NCI-H2196 (cell line): ENCODE data around the gene TTC29.

Source experiments
- DNase-seq: peaks from one replicate; lab custom pipeline; 2025; ENCODE audit not compliant: unreplicated experiment; lab: John Stamatoyannopoulos, UW

Gene TTC29, protein sequence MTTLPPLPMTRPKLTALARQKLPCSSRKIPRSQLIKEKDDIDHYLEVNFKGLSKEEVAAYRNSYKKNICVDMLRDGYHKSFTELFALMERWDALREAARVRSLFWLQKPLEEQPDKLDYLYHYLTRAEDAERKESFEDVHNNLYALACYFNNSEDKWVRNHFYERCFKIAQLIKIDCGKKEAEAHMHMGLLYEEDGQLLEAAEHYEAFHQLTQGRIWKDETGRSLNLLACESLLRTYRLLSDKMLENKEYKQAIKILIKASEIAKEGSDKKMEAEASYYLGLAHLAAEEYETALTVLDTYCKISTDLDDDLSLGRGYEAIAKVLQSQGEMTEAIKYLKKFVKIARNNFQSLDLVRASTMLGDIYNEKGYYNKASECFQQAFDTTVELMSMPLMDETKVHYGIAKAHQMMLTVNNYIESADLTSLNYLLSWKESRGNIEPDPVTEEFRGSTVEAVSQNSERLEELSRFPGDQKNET

DNA sequence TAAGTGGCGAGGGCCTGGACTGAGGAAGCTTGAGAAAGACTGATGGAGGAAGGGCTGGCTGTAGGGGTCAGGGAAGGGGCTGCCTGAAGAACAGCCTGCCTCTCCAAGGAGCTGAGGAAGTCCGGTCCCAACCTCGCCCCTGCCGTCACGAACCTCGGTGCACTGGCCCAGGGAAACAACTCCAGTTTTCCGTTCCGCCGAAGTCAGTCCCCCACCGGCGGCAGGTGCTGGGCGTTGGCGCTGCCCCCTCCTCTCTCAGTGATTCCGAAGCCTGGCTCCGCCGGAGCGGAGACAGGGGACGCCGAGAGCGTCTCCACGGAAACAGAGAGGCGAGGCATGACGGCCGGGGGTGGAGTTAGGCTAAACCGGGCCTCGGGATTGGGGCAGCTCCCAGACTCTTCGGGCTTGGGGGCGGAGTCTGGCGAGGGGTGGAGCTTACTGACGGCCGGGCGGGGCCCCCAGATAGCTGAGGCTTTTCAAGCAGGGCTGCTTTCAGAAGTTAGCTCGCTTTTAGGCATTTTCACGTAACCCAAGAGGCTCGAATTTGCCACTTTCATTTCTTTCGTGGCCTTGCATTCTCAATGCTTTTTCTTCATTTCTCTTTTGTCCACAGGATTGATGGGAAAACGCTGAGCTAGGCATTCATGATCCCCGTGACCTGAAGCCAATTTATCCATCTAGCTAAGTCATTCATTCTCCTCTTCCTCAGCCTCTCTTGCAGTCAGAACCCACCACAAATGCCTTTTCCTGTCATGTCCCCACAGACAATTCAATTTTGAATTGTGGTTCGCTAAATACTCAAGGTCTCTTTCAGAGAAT is at the start of gene TTC29:
TTC29 (minus strand) TSS at position 309 of the 819 bp plus-strand sequence. CDS start 5,969 bp downstream, outside the sequence.
- DNase-seq: peak; percentile 75

DNA sequence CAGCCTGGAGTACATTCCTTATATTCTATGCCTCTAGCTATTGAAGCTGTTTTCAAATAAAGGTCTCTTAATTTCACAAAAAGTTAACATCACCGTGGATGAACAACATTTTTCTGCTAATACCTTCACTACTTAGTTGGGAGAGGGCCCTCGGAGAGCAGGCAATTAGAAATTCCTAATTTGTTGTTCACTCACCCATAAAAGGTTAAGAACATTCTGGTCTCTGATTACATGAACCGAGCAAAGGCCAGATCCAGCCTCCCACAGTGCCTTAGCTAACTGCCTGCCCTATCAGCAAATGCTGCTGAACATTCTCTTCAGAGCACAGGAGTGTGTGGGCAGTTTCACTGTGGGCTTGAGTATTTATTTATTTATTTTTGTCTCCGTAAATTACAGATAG is 36.0 kb upstream of the TTC29 start:
- DNase-seq: no peak

GRCh38 chr4:146978641-146979040 is 33.0 kb upstream of the TTC29 start:
- no peak for DNase-seq

- DNase-seq: no peak
Measured at GRCh38 chr4:146976145-146976544, 30.5 kb upstream of the TTC29 start.

DNA sequence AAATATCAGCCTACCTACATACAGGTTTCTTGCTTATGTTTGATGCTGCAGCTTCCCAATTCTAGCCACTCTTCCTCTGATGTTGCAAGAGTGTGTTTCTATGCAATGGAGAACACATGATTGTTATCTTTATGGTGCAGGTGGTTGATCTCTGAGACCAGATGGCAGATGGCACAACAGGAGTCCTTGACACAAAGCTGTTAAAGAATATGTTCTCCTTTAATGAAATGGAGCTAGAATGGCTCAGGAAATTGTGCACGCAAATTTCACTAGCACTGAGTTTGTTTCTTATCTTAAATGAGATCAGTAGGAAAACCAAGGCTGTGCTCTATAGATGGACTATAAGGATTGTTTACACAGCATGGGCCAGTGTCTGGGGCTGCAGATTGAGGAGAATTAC is 29.9 kb upstream of the TTC29 start:
- no peak for DNase-seq

DNA sequence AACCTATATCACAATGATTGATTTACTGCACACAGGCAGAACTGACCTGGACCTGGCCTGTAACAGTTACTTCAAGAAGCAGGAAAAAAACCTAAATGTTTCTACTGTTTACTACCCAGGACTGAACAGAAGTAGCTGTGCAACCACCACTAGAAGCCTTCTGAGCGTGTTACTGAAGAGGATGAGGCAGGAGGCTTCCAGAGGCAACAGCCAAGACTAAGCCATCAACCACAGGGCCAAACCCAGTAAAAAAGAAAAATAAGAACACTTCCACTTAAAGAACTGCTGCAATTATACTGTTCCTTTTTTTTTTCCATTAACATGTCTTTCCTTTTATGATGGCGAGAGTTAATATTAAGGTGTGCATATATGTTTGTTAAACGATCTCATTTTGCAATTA is 29.4 kb upstream of the TTC29 start:
- no peak for DNase-seq

DNA sequence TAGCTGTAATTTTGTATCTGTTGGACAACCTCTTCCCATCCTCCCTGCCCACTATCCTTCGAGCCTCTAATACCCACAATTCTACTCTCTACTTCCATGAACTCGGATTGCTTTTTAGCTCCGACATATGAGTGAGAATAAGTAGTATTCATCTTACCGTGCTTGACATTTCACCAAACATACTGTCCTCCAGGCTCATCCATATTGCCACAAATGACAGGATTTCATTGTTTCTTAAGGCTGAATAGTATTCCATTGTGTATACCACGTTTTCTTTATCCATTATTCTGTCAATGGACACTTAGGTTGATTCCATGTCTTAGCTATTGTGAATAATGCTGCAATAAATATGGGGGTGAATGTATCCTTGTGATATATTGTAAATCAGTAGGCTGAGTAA is 26.4 kb upstream of the TTC29 start:
- DNase-seq: no peak

GRCh38 chr4:146969126-146969525 is 23.5 kb upstream of the TTC29 start:
- no peak for DNase-seq

DNA sequence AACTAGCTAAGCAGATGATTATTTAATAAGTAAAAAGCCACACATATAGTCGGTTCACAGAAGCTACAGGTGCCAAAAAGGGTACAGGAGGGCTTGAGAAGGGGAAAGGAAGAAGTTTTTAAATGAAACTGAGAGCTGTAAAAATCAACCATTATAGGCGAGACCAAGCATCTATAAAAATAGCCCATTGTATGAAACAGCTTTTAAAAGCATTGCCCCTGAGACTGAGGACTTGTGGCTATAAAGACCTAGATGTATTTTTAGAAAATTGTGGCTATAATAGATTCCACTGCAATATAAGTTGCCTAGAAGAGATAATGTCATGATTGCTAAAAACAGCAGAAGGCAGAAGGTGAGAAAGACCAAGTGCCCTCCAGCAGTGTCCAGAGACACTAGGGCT is 15.0 kb upstream of the TTC29 start:
- DNase-seq: no peak

GRCh38 chr4:146959692-146960091 is 14.0 kb upstream of the TTC29 start:
- no peak for DNase-seq

- DNase-seq: no peak
Measured at GRCh38 chr4:146957237-146957636, 11.6 kb upstream of the TTC29 start.

DNA sequence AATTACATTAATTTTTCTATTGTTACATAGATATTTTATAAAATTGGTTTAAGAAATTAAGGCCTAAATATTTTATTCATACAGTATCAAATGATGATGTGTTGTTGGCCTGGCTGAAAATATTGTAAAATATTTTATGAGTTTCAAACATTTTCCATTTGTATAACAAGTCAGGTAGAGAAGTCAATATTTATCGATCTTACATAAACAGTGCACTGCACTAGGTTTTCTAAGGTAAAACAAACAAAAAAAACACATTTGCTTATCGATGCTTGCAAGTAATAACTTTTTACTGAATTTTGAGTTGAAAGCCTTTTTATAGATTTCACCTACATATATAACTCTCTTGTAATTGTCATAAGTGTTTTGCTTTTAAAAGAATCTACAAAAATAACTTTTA is 7.2 kb upstream of the TTC29 start:
- DNase-seq: no peak

DNA sequence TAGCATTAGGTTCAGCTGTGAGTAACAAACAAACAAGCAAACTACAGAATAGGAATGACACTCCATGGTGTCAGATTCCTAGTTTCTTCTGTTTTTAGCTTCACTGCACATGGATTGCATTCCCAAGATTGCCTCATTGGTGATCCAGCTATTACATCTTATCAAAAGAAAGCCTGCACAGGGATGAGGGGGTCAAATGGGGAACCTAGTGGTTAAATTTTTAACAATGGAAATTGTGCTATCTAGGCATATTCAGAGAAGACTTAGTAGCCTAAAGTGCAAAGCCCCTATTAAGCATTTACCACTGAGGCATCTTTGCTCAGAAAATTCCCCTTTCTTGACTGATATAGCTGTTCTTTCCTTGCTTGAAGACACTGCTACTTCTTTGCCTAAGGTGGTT is 3.9 kb upstream of the TTC29 start:
- no peak for DNase-seq

DNA sequence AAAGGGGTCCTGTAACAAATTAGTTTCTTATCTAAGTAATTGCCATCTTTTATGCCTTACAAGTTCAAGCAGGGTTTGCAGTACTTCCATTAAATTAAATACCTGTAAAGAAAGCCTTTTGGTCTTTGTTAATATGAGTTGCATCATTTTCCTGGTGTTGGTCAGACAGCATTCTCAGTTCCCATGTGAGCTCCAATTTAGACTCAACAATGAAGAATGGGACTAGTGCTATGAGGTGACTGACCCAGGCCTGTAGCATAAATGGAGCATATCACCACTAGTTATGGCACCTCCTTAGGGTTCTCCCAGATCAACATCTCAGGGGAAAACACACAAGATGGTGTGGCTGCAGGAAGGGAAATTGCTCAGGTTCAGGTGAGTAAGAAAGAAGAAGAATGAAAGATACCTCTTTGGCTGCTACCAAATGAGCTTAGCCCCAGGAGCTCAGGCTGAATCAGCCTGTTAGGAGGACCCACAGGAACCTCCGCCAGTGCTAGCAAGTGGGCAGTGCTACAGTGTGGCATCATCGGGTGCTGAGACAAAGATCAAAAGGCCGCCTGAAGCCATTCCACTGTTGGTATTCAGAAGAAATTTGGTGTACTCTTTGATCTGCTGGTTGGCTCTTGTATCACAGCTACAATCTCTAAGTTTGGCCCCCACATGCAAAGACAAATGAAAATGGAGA is 1.8 kb downstream of the TTC29 start:
- DNase-seq: no peak

- DNase-seq: no peak
Measured at GRCh38 chr4:146932116-146932515, 13.5 kb downstream of the TTC29 start.

GRCh38 chr4:146930673-146931072 is 15.0 kb downstream of the TTC29 start:
- no peak for DNase-seq

GRCh38 chr4:146927695-146928094 is 18.0 kb downstream of the TTC29 start:
- no peak for DNase-seq

DNA sequence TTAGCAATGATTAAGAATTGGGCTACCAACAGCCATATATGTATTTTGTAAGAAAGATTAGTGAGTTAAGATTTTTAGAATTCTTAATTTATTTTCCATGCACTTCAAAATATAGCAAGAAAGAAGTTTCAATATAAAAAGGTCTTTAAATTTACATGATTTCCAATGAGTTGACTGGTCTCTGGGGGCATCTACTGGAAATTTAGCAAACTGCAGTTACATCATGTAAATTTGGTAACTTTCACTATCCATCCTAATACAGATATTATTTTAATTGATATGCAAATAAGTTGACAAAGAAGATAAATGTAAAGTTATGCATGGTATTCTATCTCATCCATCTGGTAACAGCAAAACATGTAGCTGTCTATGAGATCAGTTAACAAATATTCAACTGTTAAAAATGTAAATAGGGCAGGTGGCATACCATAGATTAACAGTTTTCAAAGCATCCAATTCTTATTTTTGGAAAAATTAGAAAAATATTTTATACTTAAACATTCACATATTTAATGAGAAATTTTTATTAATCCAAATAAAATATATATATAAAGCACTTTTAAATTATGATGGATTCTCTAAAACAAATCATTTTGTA is 29.1 kb downstream of the TTC29 start:
- DNase-seq: peak; percentile 4

DNA sequence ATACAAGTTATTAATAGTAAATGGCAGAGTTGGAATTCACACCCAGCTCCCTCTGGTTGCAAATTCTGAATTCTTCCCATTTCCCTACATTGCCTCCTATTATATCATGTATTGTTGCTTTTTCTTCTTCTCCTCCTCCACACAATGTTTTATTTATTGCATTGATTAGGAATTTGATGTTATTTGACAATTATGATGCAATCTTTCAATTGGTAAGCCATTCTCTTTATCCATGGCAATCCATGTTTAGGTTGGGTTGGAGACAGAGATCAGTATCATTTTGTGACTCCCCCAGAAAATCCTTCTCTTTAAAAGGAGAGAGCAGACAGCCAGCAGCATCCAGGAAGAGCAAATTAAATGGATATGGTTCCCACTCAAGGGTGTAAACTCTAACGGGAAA is 30.5 kb downstream of the TTC29 start:
- DNase-seq: no peak

DNA sequence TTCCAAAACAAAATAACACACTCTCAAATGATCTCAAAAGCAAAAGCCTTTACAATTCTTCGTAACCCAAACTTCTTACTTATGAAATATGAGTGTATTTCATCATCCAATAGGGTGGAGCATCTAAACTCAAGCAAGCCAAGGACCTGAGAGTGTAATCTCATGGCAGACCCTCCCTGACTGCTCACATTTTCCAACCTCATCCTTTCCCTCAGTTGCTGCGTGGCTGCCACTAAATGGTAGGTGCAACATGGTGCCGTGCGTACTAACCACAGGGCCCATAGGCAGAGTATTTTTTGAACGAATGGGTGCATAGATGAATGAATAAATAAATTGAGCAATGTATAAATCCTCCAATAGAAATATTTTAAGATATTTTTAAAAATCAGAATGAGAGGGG is 45.4 kb downstream of the TTC29 start:
- no peak for DNase-seq

DNA sequence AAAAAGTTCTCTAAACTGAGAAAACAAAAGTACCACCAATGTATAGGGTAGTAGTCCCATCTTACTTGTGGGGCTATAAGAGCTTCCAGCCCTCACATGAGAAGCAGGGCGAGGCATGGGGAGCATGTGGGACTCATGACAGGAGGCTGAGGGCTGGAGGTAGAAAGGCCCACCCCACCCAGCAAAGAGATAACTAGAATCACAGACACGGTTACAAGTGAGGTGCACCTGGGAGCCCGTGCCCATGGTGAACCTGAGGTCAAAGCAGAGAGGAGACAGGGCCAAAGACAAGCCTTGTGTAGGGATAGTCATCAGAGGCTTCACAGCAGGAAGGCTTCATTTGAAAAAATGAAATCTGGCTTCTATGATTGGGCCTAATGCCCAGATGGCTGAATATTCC is 55.4 kb downstream of the TTC29 start:
- DNase-seq: no peak
